Measurements from ENCODE around the gene LIN9.
"Not testable (repeated sequence)": the region's sequence is repeated elsewhere in the genome, so short reads cannot be mapped to it uniquely, and the experiment has no call there.

LIN9 gene

GRCh38 chr1:226276077-226276682, 32.8 kb downstream of the LIN9 start:
- no peak for DNase-seq (ENCODE audit: low read depth in 2 of 2)

DNA sequence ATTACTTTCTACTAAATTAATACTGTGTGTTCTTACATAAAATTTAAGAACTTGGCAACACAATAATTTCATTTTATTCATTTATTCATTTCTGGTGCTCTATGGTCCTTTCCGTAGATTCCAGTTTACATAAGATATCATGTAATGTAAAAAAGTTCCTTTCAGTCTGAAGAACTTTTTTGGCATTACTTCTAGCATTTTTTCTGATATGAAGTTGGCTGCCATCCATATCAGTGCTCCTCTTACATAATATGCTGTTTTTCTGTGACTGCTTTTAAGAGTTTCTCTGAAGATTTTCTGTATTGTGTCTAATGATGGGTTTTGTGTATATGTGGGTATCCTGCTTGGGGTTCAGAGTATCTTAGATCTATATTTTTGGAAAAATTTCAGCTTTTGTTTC, 34.8 kb downstream of the LIN9 start:
- no peak for DNase-seq (ENCODE audit: low read depth in 2 of 2)

DNA sequence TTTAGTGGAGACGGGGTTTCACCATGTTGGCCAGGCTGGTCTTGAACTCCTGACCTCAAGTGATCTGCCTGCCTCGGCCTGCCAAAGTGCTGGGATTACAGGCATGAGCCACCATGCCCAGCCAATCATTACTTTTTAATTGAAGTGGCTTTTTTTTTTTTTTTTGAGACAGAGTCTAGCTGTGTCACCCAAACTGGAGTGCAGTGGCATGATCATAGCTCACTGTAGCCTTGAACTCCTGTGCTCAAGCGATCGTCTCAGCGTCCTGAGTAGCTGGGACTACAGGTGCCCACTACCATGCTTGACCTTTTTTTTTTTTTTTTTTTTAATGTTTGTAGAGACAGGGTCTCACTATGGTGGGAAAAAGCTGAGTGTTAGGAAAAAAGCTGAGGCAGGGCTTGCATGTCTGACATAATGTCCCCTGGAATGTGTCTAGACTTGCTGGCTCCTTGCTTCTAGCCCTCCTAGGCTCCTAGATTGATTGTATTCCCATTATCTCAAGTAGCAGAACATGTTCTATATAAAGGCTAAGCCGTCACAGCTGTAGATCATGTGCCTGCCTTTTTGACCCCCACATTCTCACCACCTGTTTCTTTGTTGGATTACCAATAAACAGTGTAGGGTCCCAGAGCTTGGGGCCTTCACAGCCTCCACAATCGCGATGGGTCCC, 36.6 kb downstream of the LIN9 start:
- not testable (repeated sequence) for DNase-seq (ENCODE audit: low read depth in 2 of 2)

DNA sequence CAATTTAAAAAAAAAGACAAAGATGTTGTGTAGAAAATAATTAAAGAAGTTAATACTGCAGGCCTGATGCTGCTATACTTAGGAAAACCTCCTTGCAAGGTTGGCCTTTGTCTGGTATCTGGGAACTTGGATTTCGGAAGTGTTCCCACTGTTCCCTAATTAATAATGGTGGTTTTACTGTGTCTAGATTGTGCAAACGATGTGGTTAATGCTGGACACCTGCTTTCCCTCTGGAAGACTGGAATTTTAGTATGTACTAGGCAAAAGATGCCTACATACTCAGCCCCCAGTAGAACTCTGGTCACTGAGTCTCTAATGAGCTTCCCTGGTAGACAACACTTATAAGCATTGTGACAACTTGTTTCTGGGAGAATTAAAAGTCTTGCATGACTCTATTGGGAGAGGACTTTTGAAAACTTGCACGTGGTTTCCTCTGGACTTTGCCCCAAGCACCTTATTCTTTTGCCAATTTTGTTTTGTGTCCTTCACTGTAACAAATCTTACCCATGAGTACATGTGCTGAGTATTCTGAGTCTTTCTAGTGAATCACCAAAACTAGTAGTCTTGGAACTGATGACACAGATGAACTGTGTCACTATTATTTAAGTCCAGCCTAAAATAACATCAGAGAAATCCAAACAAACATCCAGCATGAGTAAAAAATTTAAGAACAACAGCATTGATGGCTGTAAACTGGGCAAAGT, 40.4 kb downstream of the LIN9 start:
- no peak for DNase-seq (ENCODE audit: low read depth in 2 of 2)

- DNase-seq (ENCODE audit: low read depth in 2 of 2): no peak
Measured at GRCh38 chr1:226261818-226262217, 47.1 kb downstream of the LIN9 start.

GRCh38 chr1:226255380-226255779, 53.6 kb downstream of the LIN9 start:
- DNase-seq (ENCODE audit: low read depth in 2 of 2): no peak

DNA sequence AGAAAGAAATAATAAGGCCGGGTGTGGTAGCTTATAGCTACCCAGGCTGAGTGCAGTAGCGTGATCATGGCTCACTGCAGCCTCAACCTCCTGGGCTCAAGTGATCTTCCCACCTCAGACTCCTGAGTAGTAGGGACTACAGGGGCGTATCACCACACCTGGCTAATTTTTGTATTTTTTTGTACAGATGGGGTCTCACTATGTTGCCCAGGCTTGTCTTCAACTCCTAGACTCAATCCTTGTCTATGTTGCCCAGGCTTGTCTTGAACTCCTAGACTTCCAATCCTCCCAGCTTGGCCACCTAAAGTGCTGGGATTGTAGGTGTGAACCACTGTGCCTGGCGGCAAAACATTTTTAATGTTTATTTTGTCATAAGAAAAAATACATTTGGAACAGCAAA, 55.0 kb downstream of the LIN9 start:
- no peak for DNase-seq (ENCODE audit: low read depth in 2 of 2)

GRCh38 chr1:226252841-226253240, 56.1 kb downstream of the LIN9 start:
- not testable (repeated sequence) for DNase-seq (ENCODE audit: low read depth in 2 of 2)

- no peak for DNase-seq (ENCODE audit: low read depth in 2 of 2)
Measured at GRCh38 chr1:226250511-226250910, 58.5 kb downstream of the LIN9 start.

GRCh38 chr1:226248796-226249195, 60.2 kb downstream of the LIN9 start:
- no peak for DNase-seq (ENCODE audit: low read depth in 2 of 2)

DNA sequence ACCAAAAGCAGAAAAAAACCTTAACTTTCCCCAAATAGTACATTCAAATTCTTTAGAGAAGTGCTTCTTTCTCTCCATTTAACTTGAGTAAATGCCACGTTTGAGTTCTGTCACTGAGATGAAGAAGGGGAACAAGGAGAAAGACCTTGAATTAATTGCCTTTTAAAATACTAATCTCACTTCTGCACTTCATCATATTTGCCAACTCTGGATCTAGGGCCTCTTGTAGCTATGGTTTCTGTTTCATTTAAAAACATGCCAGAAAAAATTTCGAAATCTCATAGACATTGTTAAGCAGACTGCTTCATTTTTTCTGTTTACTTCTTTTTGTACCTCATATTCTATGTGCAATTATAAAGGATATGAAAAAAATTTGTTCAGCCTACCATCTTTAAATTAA, 60.9 kb downstream of the LIN9 start:
- no peak for DNase-seq (ENCODE audit: low read depth in 2 of 2)

GRCh38 chr1:226239421-226239820, 69.5 kb downstream of the LIN9 start:
- no peak for DNase-seq (ENCODE audit: low read depth in 2 of 2)

GRCh38 chr1:226236826-226237225, 72.1 kb downstream of the LIN9 start:
- no peak for DNase-seq (ENCODE audit: low read depth in 2 of 2)

GRCh38 chr1:226233806-226234205, 75.2 kb downstream of the LIN9 start:
- DNase-seq (ENCODE audit: low read depth in 2 of 2): no peak

DNA sequence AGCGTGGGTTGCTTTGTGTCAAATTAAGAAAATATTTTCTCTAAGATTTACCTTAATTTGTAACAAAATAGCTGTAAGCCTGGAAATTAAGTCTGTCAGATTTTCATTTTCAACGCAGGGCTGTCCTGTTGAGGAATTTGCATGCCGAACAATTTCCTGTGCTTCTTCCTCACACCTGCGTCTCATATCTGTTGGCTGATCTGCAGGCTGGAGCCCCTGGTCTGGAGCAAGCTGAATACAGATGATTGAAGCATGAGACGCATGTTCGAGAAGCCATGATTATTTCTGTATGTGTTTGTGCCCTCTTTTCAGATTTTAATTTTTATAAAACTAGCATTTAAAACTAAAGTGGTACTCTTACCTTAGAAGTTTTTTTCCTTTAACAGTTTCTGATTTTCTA, 75.7 kb downstream of the LIN9 start:
- no peak for DNase-seq (ENCODE audit: low read depth in 2 of 2)

GRCh38 chr1:226226601-226227000, 82.4 kb downstream of the LIN9 start:
- no peak for DNase-seq (ENCODE audit: low read depth in 2 of 2)

GRCh38 chr1:226223786-226224244, 85.1 kb downstream of the LIN9 start:
- DNase-seq (ENCODE audit: low read depth in 2 of 2): no peak

- DNase-seq (ENCODE audit: low read depth in 2 of 2): no peak
Measured at GRCh38 chr1:226223157-226223785, 85.7 kb downstream of the LIN9 start, which contains the start of gene MIXL1. TSS of gene MIXL1 (plus strand) at chr1:226223664. CDS start at chr1:226223682, 18 bp downstream.

DNA sequence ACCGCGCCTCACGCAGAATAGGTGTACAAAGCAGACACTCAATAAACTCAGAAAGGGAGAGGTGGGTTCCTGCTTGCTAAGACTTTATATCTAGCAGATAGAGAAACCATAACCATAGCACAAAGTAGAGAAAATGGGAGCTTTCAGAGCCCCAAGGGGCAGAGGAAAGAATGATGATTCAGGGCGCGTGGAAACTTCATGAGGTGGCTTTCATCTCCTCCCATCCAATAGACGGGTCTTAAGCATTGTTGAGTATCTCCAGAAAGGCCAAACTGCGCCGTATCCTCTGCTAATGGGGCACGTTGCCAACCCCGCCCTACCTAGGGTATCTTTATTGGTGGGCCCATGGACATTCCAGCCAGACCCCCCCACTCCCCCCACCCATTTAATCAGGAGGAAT, 86.3 kb downstream of the LIN9 start:
- DNase-seq (ENCODE audit: low read depth in 2 of 2): no peak

GRCh38 chr1:226220473-226221189, 88.3 kb downstream of the LIN9 start:
- DNase-seq (ENCODE audit: low read depth in 2 of 2): no peak

DNA sequence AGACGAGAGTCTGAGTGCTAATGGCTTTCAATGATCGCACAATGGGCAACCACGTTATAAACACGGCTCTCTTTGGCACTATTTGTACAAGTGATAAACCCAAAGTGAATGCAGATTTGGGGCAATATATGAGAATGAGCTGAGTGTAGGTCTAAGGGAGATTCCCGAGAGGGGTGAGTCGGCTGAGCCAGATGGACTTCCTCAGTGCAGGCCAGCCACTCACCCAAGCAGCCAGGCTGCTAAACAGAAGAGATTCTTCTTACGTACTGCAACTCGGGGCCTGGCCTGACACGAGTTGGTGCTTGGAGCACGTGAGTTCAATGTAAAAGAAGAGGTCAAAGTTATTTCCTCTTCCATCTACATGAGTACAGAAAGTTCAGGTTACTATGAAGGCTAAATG, 91.7 kb downstream of the LIN9 start:
- no peak for DNase-seq (ENCODE audit: low read depth in 2 of 2)

DNA sequence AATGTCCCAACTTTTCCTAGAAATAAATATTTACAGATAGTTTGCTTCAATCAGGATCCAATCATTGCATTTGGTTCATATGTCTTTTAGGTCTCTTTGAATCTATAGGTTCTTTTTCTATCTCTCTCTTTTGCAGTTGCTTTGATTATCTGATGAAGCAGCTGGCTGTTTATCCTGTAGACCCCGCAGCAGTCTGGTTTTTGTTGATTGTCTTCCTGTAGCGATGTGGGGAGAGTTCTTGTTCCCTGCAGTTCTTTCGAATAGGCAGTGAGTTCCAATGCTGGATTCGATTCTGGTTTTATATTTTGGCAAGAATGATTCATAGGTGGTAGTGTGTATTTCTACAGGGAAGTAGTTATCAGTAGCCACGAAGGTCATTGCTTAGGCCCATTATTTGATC, 92.9 kb downstream of the LIN9 start:
- DNase-seq (ENCODE audit: low read depth in 2 of 2): no peak
